ENCODE measurements around the gene PRKCE. TPM values are rescaled to one million over a fixed set of nuclear protein-coding genes. Genes with fewer than 3 reads are reported as not detected.
"Not testable (repeated sequence)": the region's sequence is repeated elsewhere in the genome, so short reads cannot be mapped to it uniquely, and the experiment has no call there.

The PRKCE gene
- total RNA-seq, 1 donor from 2014 or later: 28.4 TPM

GRCh38 chr2:46181789-46182530, 530.5 kb downstream of the PRKCE start:
- peak in 1 of 2 donors; percentile 23 for DNase-seq (ENCODE audit: low read depth in 2 of 2)

- DNase-seq (ENCODE audit: low read depth in 2 of 2): no peak
Measured at GRCh38 chr2:46183426-46183825, 532.0 kb downstream of the PRKCE start.

DNA sequence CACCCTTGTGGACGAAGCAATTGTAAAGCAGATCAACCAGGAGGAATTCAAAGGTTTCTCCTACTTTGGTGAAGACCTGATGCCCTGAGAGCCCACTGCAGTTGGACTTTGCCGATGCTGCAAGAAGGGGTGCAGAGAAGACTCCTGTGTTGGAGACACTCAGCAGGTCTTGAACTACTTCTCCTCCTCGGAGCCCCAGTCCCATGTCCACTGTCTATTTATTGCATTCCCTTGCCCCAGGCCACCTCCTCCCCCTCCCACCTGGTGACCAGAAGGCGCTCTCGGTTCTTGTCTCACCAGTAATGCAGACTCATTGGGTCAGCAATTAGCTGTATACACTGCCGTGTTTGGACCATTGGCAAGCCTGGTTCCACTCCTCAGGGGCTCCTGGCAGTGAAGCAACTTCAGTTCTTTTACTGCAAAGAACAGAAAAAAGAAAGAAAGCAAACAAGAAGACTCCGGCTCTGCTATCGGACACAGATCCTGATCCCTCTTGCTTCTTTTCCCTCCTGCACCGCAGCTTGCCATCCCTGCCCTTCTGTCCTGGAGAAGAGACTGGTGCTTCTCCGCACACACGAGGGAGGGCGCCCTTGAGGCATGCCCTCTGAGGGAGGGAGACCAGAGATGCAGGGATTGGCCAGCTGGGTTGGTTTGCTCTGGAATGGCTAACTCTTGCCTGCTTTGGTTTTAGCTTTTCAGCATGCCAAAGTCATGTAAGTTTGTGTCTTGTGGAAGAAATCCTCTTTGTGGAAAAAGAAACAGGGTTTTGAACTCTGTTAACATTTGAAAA, 533.5 kb downstream of the PRKCE start:
- no peak for DNase-seq (ENCODE audit: low read depth in 2 of 2)

DNA sequence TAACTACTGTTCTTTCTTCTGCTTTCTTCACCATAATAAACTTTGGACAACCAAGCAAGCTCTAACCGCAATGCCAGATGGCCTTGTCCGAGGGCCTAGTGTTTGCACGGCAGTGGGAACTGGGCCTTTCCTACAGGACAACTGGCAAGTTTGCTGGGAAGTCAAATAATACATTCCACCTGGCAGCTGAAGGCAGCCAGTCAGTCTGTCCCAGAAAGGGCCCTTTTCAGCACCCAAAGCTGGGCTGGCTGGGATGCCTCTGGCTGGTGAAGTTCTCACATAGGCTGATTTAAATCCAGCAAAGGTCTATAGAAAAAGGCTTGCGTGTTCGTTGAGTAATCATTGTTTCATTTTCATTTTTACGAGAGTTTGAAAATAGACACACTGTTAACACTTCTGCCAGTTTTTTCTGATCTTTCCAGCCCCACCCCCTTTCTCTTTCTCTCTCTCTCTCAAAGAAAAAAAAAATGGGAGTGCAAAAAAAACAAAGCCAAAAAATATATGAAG, 535.7 kb downstream of the PRKCE start:
- peak; percentile 50 to 74 for DNase-seq (ENCODE audit: low read depth in 2 of 2)

DNA sequence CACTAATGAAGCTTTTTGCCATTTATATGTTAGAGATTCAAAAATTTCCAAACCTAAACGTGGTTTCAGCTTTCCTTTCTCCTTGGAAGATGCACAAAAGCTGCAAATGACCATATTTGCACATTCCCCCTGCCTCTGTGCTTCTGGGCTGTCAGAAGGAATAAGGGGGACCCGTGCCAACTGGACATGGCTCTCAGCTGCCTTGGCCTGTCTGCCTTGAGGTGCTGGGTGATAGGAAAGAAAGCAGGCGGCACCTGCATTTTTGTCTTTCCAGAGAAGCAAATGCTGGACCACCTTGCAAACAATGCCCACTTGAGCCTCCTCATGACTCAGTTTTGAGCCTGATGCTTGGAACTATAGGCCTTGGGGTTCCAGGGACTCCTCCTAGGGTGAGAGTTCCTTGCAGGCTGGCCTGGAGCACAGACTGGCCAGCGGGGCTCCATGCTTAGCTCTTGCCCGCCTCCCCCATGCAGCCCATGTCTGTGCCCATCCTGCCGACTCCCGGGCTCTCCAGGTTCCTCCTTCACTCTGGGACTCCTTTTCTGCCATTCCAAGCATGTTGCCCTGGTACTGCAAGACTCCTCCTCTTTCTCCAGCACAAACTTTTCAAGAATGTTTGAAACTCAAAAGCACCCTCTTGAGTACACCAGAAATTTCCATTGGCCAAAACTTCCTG, 536.7 kb downstream of the PRKCE start:
- no peak for DNase-seq (ENCODE audit: low read depth in 2 of 2)

- no peak for DNase-seq (ENCODE audit: low read depth in 2 of 2)
Measured at GRCh38 chr2:46193356-46193755, 541.9 kb downstream of the PRKCE start.

DNA sequence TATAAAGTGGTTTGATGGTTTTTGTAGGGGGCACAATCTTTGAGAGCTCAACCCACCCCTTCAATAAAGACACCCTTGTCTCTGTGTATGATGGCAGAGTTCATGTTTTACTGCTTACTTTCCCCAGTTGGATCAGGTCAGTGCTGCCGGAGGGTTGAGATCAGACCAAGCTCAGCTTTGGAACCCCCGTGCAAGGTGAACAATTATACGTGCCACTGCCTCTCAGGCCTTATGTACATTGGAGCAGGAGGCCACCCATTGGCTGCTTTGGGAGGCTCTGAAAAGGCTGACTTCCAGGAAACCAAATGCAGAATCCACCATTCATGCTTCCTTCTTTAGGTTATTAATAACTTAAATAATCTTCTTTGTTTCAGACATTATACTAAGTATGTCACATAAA, 542.4 kb downstream of the PRKCE start:
- no peak for DNase-seq (ENCODE audit: low read depth in 2 of 2)

GRCh38 chr2:46194856-46195255, 543.4 kb downstream of the PRKCE start:
- no peak for DNase-seq (ENCODE audit: low read depth in 2 of 2)

DNA sequence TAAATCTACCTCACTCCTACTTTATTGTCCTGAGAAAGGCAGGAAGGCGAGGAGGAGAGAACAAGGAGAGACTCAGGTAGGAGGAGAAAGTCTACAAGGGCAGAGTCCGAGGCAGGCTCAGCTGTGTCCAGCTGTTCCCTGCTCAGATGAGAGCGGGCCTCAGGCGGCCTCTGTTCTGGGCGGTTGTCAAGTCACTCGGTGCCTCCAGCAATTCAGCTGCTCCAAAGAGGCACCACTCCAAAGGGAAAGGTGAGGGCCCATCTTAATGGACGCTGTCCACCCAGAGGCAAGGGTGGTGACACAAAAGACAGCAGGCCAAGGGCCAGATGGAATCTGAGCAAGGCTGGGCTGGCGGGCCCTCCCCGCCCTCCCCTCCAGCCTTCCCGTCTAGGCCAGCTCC, 544.3 kb downstream of the PRKCE start:
- no peak for DNase-seq (ENCODE audit: low read depth in 2 of 2)

DNA sequence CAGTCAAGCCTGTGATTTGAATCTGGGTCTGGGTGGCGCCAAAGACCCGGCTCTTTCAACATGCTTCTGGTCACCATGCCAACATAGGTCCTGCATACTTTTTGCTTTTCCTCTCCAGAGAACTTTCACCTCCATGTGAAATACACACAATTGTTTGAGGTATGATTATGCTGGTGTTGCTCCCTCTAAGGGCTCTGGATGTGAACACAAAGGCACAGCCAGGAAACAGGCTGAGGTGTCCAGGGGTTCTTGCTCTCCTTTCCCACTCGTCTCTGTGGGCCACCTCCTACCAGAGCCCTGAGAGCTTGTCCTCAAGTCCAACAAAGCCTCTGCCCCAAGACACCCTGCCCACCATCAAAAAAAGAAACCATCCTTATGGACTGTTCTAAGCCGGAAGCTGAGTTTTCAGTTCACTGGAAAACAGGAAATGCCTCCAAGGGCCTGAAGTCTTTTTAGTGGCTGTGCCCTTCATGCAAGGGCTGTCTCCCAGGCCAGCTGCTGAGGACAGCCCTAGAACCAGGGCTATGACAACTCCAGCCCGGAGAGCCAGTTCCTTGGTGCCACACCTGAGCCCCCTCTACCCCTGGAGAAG, 545.5 kb downstream of the PRKCE start:
- peak; percentile 74 to 81 for DNase-seq (ENCODE audit: low read depth in 2 of 2)

DNA sequence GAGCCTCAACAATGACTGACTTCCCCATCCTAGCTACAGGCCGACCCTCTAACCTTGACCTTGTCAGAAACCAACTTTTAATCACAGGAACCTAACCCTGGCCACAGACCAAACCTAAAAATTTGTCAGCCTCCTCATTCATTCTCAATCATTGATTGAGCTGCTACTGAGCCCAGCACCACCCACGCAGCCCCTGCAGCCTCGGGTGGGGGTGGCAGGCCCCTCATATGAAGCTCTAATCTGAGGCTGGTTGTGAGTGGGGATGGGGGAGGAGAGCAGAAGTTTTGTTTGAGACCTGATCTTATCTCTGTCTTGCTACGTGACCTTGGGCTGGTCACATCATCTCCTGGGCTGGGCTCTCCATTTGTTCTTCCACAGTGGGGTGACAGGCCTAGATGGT, 546.2 kb downstream of the PRKCE start:
- no peak for DNase-seq (ENCODE audit: low read depth in 2 of 2)

- no peak for DNase-seq (ENCODE audit: low read depth in 2 of 2)
Measured at GRCh38 chr2:46198164-46198883, 546.8 kb downstream of the PRKCE start.

- DNase-seq (ENCODE audit: low read depth in 2 of 2): no peak
Measured at GRCh38 chr2:46198966-46199365, 547.5 kb downstream of the PRKCE start.

DNA sequence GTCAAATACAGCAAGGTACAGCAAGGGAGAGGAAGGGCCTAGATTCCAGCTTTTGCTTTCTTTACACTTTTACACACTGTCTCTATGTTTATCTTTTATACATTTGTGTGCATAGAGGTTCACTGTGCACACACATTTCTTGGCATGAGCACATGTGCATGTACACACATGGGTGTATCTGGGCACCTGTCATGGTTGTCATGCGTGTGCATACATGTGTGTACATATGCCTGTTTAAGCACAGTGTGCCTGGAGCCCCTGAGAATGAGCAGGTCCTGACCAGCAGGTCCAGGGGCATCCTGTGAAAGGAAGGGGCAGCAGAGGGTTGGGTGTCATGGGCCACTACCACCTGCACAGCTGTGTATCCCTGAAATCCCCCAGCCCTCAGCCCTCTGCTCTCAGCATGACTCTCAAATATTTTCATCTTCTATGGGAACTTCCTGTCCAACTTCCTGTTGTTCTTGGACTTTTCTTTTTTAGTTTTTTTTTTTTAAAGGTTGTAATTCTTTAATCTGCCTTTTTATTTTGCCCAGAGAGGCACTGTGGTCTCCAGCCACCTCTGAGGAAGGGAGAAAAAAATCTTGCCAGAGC, 548.7 kb downstream of the PRKCE start:
- peak; percentile 83 to 92 for DNase-seq (ENCODE audit: low read depth in 2 of 2)

DNA sequence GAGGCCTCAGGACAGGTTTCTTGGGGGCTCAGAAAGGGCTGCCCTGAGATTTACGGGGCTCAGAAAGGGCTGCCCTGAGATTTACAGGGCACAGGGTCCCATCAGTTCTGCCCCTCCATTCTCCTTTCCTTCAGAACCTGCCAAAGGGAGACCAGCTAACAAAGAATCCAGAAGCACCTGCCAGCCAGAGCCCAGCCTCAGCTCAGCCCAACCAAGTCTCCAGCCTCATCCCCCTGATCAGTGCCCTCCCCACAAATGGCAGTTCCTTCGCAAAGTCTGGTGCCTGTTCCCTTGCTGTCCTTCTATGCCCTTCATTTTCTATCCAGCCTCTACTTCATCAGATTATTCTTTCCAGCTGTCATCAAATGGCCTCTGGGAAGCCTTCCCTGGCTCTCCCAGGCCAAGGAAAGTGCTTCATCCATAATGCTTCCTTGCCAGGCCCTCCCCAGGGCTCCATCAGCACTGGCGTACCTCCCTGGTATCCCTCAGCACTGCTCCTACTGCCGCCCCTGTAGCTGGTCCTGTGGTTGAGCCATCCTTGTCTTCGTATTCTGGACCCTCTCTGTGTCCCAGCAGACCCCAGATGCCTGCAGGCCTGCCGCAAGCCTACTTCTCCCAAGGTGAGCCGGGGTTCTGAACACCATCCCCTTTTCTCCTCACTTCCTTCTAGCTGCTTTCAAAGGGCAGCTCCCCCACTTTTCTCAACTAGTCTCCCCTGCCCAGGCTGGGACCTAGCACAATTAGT, 549.6 kb downstream of the PRKCE start:
- peak in 1 of 2 donors; percentile 24 for DNase-seq (ENCODE audit: low read depth in 2 of 2)

- DNase-seq (ENCODE audit: low read depth in 2 of 2): no peak
Measured at GRCh38 chr2:46202453-46202852, 551.0 kb downstream of the PRKCE start.

GRCh38 chr2:46202987-46203386, 551.5 kb downstream of the PRKCE start:
- DNase-seq (ENCODE audit: low read depth in 2 of 2): no peak

GRCh38 chr2:46203636-46204035, 552.2 kb downstream of the PRKCE start:
- not testable (repeated sequence) for DNase-seq (ENCODE audit: low read depth in 2 of 2)

GRCh38 chr2:46207591-46207990, 556.1 kb downstream of the PRKCE start:
- DNase-seq (ENCODE audit: low read depth in 2 of 2): no peak

DNA sequence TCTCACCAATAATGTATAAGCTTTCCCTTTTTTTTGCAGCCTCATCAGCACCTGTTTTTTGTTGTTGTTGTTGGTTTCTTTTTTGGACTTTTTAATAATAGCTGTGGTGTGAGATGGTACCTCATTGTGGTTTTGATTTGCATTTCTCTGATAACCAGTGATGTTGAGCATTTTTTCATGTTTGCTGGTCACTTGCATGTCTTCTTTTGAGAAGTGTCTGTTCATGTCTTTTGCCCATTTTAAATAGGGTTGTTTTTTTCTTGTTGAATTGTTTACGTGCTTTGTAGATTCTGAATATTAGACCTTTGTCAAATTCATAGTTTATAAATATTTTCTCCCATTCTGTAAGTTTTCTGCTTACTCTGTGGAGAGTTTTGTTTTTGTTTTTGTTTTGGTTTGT, 557.3 kb downstream of the PRKCE start:
- no peak for DNase-seq (ENCODE audit: low read depth in 2 of 2)

Data from dermis microvascular lymphatic vessel endothelial cell (primary cell).